Measurements from ENCODE around the gene MVD.

The MVD gene

DNA sequence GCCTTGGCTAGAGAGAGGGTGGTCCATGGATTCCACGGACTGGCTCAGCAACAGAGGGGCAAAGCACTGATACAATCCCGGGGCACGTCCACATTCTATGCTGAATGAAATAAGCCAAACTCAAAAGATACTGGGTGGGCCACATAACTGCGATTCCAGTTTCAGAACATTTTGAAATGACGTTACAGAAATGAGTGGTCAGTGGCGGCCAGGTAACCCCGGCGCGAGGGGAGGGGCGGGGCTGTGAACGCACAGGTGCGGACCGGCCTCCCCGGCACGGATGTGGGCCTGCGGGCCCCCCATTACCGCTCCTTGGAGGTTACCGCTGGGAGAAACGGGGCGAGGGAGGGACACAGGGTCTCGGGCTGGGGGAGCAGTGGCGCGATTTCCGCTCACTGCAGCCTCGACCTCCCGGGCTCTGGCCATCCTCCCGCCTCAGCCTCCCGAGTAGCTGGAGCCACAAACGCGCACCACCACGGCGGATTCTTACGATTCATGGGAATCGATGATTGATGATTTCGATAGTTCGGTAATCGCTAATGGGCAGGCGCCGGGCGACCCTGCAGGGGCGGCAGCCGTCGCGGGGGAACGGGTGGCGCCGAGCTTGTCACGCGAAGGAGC, 559 bp downstream of the MVD start:
- no peak for DNase-seq (ENCODE audit: low read depth)
- H3K4me3 ChIP-seq (ENCODE audit: control insufficient read depth, low read depth, low read length) = peak overlapping the region; percentile 86
- TF ChIP-seq, protein P1, sequence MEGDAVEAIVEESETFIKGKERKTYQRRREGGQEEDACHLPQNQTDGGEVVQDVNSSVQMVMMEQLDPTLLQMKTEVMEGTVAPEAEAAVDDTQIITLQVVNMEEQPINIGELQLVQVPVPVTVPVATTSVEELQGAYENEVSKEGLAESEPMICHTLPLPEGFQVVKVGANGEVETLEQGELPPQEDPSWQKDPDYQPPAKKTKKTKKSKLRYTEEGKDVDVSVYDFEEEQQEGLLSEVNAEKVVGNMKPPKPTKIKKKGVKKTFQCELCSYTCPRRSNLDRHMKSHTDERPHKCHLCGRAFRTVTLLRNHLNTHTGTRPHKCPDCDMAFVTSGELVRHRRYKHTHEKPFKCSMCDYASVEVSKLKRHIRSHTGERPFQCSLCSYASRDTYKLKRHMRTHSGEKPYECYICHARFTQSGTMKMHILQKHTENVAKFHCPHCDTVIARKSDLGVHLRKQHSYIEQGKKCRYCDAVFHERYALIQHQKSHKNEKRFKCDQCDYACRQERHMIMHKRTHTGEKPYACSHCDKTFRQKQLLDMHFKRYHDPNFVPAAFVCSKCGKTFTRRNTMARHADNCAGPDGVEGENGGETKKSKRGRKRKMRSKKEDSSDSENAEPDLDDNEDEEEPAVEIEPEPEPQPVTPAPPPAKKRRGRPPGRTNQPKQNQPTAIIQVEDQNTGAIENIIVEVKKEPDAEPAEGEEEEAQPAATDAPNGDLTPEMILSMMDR (conservative IDR thresholded peaks at IDR 0.05; ENCODE audit: control insufficient read depth, insufficient read depth, low read depth, low read length) = no peak

DNA sequence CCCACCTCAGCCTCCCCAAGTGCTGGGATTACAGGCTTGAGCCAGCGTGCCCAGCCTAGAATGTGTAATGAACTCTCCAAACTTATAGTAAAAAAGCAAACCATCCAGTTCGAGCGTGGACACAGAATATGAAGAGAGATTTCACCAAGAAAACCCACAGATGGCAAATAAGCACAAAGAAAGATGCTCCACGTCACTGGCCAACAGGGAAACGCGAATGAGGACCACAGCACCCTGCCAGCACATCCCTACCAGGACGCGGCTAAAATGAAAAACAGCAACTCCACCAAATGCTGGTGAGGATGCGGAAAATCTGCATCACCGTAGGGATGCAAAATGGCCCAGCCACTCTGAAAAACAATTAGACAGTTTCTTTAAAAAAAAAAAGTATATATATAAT, 1.4 kb downstream of the MVD start:
- peak overlapping the region; percentile 86 for H3K4me3 ChIP-seq (ENCODE audit: control insufficient read depth, low read depth, low read length)
- TF ChIP-seq, protein P1 (conservative IDR thresholded peaks at IDR 0.05; ENCODE audit: control insufficient read depth, insufficient read depth, low read depth, low read length) = no peak

DNA sequence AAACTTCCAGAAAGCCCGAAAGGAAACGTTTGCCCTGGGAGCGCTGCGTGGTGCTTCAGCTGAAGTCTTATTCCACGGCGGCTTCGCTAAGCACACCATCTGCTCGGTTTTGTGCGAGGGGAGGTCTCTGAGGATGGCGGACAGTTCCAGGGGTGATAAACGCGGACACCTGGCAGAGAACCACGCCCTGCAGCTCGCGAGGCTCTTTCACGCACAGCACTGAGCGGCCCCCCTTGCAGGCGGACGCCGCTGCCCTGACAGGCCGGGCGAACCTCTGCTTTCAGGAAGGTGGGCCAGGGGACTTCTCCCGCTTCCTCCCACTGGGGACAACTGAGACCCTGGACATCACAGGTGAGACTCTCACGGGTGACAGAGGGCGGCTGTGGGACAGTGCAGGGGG, 3.7 kb downstream of the MVD start:
- TF ChIP-seq, protein P1 (conservative IDR thresholded peaks at IDR 0.05; ENCODE audit: control insufficient read depth, insufficient read depth, low read depth, low read length) = no peak
- DNase-seq (ENCODE audit: low read depth) = no peak
- no peak overlapping the region for H3K4me3 ChIP-seq (ENCODE audit: control insufficient read depth, low read depth, low read length)

More for the DNA sequence above, 1.4 kb downstream of the MVD start:
- no peak for DNase-seq (ENCODE audit: low read depth)

DNA sequence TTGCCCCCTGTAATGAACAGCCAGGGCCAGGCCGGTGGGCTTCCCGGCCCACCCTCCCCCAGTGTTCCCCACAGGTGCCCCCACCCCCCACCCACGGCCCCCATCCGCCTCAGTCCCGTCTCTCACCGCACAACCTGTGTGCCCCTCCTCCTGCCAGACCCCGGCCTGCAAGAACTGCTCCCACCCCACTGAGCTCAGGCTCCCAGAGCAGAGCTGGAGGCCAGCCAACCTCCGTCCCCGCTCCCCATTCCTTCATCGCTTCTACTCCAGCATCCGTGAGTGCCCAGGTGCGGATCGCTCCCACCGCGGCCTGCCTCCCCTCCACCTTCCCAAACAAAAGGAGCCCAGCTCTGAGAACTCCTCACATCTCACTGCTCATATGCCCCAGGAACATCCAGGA, 4.2 kb downstream of the MVD start:
- TF ChIP-seq, protein P1 (conservative IDR thresholded peaks at IDR 0.05; ENCODE audit: control insufficient read depth, insufficient read depth, low read depth, low read length) = no peak
- no peak for DNase-seq (ENCODE audit: low read depth)
- H3K4me3 ChIP-seq (ENCODE audit: control insufficient read depth, low read depth, low read length) = no peak overlapping the region

DNA sequence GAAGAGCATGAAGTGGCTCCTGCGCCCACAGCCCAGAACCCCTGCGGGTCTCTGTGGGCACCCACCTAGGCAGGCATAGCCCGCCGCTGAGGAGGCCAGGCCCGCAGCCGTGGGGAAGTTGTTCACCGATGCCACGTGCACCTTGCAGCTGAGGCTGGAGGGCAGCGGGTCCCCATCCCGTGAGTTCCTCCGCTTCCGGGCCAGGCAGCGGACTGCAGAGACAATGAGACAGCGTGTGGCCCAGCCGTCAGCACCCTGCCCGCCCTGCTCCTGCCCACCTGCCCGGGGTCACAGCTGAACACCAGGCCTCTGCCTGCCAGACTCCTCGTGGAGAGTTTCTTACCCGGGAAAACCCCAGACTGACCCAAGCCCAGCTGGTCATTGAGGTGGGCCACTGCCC, 5.5 kb downstream of the MVD start:
- no peak overlapping the region for H3K4me3 ChIP-seq (ENCODE audit: control insufficient read depth, low read depth, low read length)
- TF ChIP-seq, protein P1 (conservative IDR thresholded peaks at IDR 0.05; ENCODE audit: control insufficient read depth, insufficient read depth, low read depth, low read length) = no peak
- no peak for DNase-seq (ENCODE audit: low read depth)

DNA sequence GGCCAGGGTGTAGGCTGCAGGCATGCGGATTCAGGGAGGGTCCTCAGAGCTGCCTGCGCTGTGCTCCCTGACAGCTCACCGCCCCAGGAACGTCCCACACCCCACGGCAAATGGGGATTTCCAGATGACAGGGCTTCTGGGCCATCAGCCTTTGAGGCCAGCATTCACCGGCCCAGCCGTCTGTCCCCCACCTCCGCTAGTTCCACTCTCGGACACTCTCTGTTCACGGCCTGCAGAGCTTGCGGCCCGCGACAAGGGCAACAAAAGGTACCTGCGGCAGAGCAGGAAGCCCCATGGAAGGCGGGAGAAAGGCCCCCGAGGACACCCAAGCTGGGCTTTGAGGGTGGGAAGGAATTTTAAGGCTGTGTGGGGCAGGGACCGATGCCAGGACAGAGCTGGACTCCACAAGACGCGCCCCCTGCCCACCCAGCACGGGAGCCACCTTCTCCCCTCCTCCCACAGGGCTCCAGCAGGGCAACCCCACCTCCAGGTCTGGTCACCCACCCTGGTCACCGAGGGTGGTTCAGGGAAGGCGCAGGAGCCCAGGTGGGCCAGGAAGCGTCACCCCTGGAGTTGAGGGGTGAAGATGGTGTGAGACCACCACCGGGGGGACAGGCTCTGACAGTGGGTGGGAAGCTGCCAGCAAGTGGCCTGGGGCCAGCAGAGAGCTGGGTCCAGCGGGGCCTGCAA, 6.5 kb downstream of the MVD start:
- TF ChIP-seq, protein P1 (conservative IDR thresholded peaks at IDR 0.05; ENCODE audit: control insufficient read depth, insufficient read depth, low read depth, low read length) = no peak
- H3K4me3 ChIP-seq (ENCODE audit: control insufficient read depth, low read depth, low read length) = no peak overlapping the region
- DNase-seq (ENCODE audit: low read depth) = no peak

Measured in fibroblast of mammary gland (primary cell).